H9 (cell line): ENCODE results near the gene CRHR2. TPM values are rescaled to one million over a fixed set of nuclear protein-coding genes. Genes with fewer than 3 reads are reported as not detected.

Source experiments
- DNase-seq: peaks from one replicate; pipeline ENCODE4 v3.0.0-alpha.2; 2017
- H2AFZ ChIP-seq: one replicate; pipeline ENCODE4 v1.6.1; 2013; ENCODE audit warnings: mild to moderate bottlenecking, low read length, control low read depth, moderate library complexity
- H2AK5ac ChIP-seq: 2 replicates; pipeline ENCODE4 v1.6.1; 2013; ENCODE audit warnings: low read length, control low read depth, mixed read lengths; ENCODE audit not compliant: insufficient read length
- H2BK120ac ChIP-seq: one replicate; pipeline ENCODE4 v1.6.1; 2013; ENCODE audit warnings: low read depth, mild to moderate bottlenecking, low read length, control low read depth, inconsistent platforms; ENCODE audit not compliant: poor library complexity, severe bottlenecking
- H2BK12ac ChIP-seq: 2 replicates; pipeline ENCODE4 v1.6.1; 2013; ENCODE audit warnings: low read length, control low read depth, mixed read lengths, low read depth; ENCODE audit not compliant: insufficient read length
- H2BK15ac ChIP-seq: 2 replicates; pipeline ENCODE4 v1.6.1; 2013; ENCODE audit warnings: low read depth, low read length, control low read depth
- H2BK20ac ChIP-seq: one replicate; pipeline ENCODE4 v1.6.1; 2013; ENCODE audit warnings: low read depth, mild to moderate bottlenecking, low read length, control low read depth, inconsistent platforms; ENCODE audit not compliant: poor library complexity, severe bottlenecking
- H2BK5ac ChIP-seq: 2 replicates; pipeline ENCODE4 v1.6.1; 2013; ENCODE audit warnings: low read length, control low read depth, mixed read lengths; ENCODE audit not compliant: insufficient read length
- H3K14ac ChIP-seq: 2 replicates; pipeline ENCODE4 v1.6.1; 2013; ENCODE audit warnings: low read length, control low read depth; ENCODE audit not compliant: insufficient read depth
- H3K18ac ChIP-seq: 2 replicates; pipeline ENCODE4 v1.6.1; 2013; ENCODE audit warnings: low read depth, mild to moderate bottlenecking, mixed read lengths, low read length, control low read depth; ENCODE audit not compliant: insufficient read length
- H3K23ac ChIP-seq: 2 replicates; pipeline ENCODE4 v1.6.1; 2013; ENCODE audit warnings: low read length, control low read depth, mixed read lengths, low read depth; ENCODE audit not compliant: insufficient read length
- H3K23me2 ChIP-seq: 2 replicates; pipeline ENCODE4 v1.6.1; 2013; ENCODE audit warnings: low read depth, mild to moderate bottlenecking, mixed read lengths, low read length, control low read depth; ENCODE audit not compliant: insufficient read length, poor library complexity, severe bottlenecking
- H3K27ac ChIP-seq: 2 replicates; pipeline ENCODE4 v1.5.1; 2013; ENCODE audit warnings: low read length, control low read depth, mixed read lengths, low read depth; ENCODE audit not compliant: insufficient read length
- H3K27me3 ChIP-seq: 2 replicates; pipeline ENCODE4 v1.6.1; 2013; ENCODE audit warnings: low read length, control low read depth, inconsistent platforms; ENCODE audit not compliant: insufficient read depth
- H3K4ac ChIP-seq: 2 replicates; pipeline ENCODE4 v1.6.1; 2013; ENCODE audit warnings: low read depth, mild to moderate bottlenecking, control low read depth, inconsistent platforms, low read length, moderate library complexity
- H3K4me1 ChIP-seq: 2 replicates; pipeline ENCODE4 v1.6.1; 2013; ENCODE audit warnings: low read length, control low read depth, inconsistent platforms; ENCODE audit not compliant: insufficient read depth
- H3K4me2 ChIP-seq: 2 replicates; pipeline ENCODE4 v1.6.1; 2013; ENCODE audit warnings: low read length, control low read depth, mixed read lengths; ENCODE audit not compliant: insufficient read length, insufficient read depth
- H3K56ac ChIP-seq: 2 replicates; pipeline ENCODE4 v1.6.1; 2013; ENCODE audit warnings: low read depth, mild to moderate bottlenecking, mixed read lengths, low read length, control low read depth; ENCODE audit not compliant: insufficient read length
- H3K79me1 ChIP-seq: 2 replicates; pipeline ENCODE4 v1.6.1; 2013; ENCODE audit warnings: low read depth, mild to moderate bottlenecking, moderate library complexity, low read length, control low read depth, inconsistent platforms; ENCODE audit not compliant: insufficient read depth, poor library complexity, severe bottlenecking
- H3K79me2 ChIP-seq: 2 replicates; pipeline ENCODE4 v1.6.1; 2013; ENCODE audit warnings: low read length, control low read depth, inconsistent platforms; ENCODE audit not compliant: insufficient read depth
- H3K9ac ChIP-seq: 2 replicates; pipeline ENCODE4 v1.6.1; 2013; ENCODE audit warnings: low read length, control low read depth, mixed read lengths; ENCODE audit not compliant: insufficient read length; ENCODE audit errors: extremely low read depth
- H3K9me3 ChIP-seq: one replicate; pipeline ENCODE4 v1.6.1; 2013; ENCODE audit warnings: low read depth, low read length, inconsistent platforms; ENCODE audit not compliant: control insufficient read depth
- H3T11ph ChIP-seq: one replicate; pipeline ENCODE4 v1.6.1; 2013; ENCODE audit warnings: mild to moderate bottlenecking, low read length, control low read depth, inconsistent platforms
- H4K20me1 ChIP-seq: one replicate; pipeline ENCODE4 v1.6.1; 2013; ENCODE audit not compliant: control insufficient read depth, insufficient read length, insufficient read depth
- H4K5ac ChIP-seq: 2 replicates; pipeline ENCODE4 v1.6.1; 2013; ENCODE audit warnings: low read depth, mild to moderate bottlenecking, mixed read lengths, low read length, control low read depth; ENCODE audit not compliant: insufficient read length
- H4K8ac ChIP-seq: replicated peaks from 2 replicates; pipeline ENCODE4 v1.6.1; 2013; ENCODE audit warnings: low read length, control low read depth, mixed read lengths, low read depth; ENCODE audit not compliant: insufficient read length
- H4K91ac ChIP-seq: 2 replicates; pipeline ENCODE4 v1.6.1; 2013; ENCODE audit warnings: low read depth, mild to moderate bottlenecking, moderate library complexity, mixed read lengths, low read length, control low read depth; ENCODE audit not compliant: insufficient read length
- H3K27ac Mint-ChIP-seq, 3 experiments: 2 replicates in 2 of 3; 3 replicates in 1 of 3; pipeline ENCODE4 v1.8.0; 2020 to 2021; ENCODE audit warnings: mixed read lengths in 3 of 3, mild to moderate bottlenecking in 1 of 3, moderate library complexity in 1 of 3
- H3K27me3 Mint-ChIP-seq: 2 replicates; pipeline ENCODE4 v1.8.0; 2021; ENCODE audit warnings: low read depth, mild to moderate bottlenecking, moderate library complexity, mixed read lengths
- H3K36me3 Mint-ChIP-seq, 3 experiments: 2 replicates in 2 of 3; 3 replicates in 1 of 3; pipeline ENCODE4 v1.8.0; 2020 to 2021; ENCODE audit warnings: low read depth in 3 of 3, mixed read lengths in 3 of 3; ENCODE audit not compliant: insufficient read depth in 1 of 3
- H3K4me1 Mint-ChIP-seq, 2 experiments: 2 replicates each; pipeline ENCODE4 v1.8.0; 2020; ENCODE audit warnings: mixed read lengths in 2 of 2
- H3K4me3 Mint-ChIP-seq, 2 experiments: 2 replicates in 1 of 2; 3 replicates in 1 of 2; pipeline ENCODE4 v1.8.0; 2020 to 2021; ENCODE audit warnings: mild to moderate bottlenecking in 2 of 2, mixed read lengths in 2 of 2, moderate library complexity in 1 of 2
- H3K9me3 Mint-ChIP-seq, 2 experiments: 2 replicates in 1 of 2; 3 replicates in 1 of 2; pipeline ENCODE4 v1.8.0; 2020; ENCODE audit warnings: mild to moderate bottlenecking in 2 of 2, mixed read lengths in 2 of 2, moderate library complexity in 1 of 2
- WGBS: extraction: QIAGEN DNeasy Blood & Tissue Kit; methylation state at CpG from one replicate; pipeline ENCODE4 v1.1.7; 2013; ENCODE audit warnings: missing lambda C conversion rate, low lambda C conversion rate, mixed read lengths; ENCODE audit not compliant: insufficient read length; ENCODE audit errors: extremely low coverage; 5-methylcytosine and 5-hydroxymethylcytosine counted together
- total RNA-seq: library from RNA; stranded (reverse); gene quantifications from 2 replicates; pipeline ENCODE4 v1.2.1, GENCODE V29; 2021
- TF ChIP-seq, protein P1 (sequence below): fragments of 200-600 bp; sonication (generic); conservative IDR thresholded peaks from 3 replicates; pipeline ENCODE4 v1.8.0; 2021; ENCODE audit warnings: antibody characterized with exemption, mild to moderate bottlenecking

CRHR2 gene
- total RNA-seq, 1 experiment from 2014 or later: 0.07 TPM

DNA sequence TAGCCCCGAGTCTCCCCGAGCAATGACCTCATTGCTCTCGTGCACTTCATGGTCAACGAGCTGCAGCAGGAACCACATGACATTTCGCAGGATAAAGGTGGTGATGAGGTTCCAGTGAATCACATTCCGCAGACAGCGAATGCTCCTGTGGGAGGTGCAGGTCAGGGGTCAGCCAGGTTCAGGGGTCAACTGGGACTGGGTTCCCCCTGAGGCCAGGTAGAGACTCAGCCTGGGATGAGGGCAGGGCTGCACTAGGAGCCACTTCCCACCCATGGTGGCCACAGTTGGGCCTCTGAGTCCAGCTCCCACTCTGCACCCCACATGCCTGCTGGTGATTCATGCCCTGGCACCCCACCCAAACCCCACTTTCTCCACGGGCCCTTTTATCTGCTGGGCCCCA, 17.2 kb downstream of the CRHR2 start:
- Histone ChIP-seq H2BK5ac (no peak overlapping the region), H3K23ac (no peak overlapping the region), H3K18ac (no peak overlapping the region), H3T11ph (no peak overlapping the region), H3K56ac (no peak overlapping the region), H2BK20ac (no peak overlapping the region), H2BK15ac (no peak overlapping the region), H3K9ac (no peak overlapping the region), H2BK120ac (no peak overlapping the region), H3K4me1 (no peaks in the 10 kb centered on the region), H3K27me3 (no peaks in the 10 kb centered on the region), H2AK5ac (no peak overlapping the region), H4K8ac (no peak overlapping the region), H3K23me2 (no peaks in the 10 kb centered on the region), H2BK12ac (no peak overlapping the region), H4K5ac (no peak overlapping the region), H2AFZ (no peak overlapping the region), H3K4ac (no peak overlapping the region), H4K20me1 (no peaks in the 10 kb centered on the region), H3K9me3 (no peaks in the 10 kb centered on the region), H3K79me2 (no peaks in the 10 kb centered on the region), H3K14ac (no peak overlapping the region), H4K91ac (no peak overlapping the region), H3K79me1 (no peaks in the 10 kb centered on the region), H3K4me2 (no peak overlapping the region), H3K27ac (no peak overlapping the region)
- TF ChIP-seq, protein P1, sequence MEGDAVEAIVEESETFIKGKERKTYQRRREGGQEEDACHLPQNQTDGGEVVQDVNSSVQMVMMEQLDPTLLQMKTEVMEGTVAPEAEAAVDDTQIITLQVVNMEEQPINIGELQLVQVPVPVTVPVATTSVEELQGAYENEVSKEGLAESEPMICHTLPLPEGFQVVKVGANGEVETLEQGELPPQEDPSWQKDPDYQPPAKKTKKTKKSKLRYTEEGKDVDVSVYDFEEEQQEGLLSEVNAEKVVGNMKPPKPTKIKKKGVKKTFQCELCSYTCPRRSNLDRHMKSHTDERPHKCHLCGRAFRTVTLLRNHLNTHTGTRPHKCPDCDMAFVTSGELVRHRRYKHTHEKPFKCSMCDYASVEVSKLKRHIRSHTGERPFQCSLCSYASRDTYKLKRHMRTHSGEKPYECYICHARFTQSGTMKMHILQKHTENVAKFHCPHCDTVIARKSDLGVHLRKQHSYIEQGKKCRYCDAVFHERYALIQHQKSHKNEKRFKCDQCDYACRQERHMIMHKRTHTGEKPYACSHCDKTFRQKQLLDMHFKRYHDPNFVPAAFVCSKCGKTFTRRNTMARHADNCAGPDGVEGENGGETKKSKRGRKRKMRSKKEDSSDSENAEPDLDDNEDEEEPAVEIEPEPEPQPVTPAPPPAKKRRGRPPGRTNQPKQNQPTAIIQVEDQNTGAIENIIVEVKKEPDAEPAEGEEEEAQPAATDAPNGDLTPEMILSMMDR: no peak
- Mint-ChIP-seq H3K9me3 (no peaks in the 10 kb centered on the region), H3K4me1 (peaks cover 11 to 16% of the 10 kb centered on the region in 2 experiments), H3K4me3 (no peak overlapping the region), H3K27me3 (no peaks in the 10 kb centered on the region; the same call in 1 of the 2 replicates), H3K27ac (no peak overlapping the region), H3K36me3 (no peaks in the 10 kb centered on the region)
- DNase-seq: no peak
- no CpG with 5 or more reads among the region's 8 CpGs for WGBS
